Colonic mucosa (tissue), 4 donors: ENCODE data around the gene REEP2. TPM values are rescaled to one million over a fixed set of nuclear protein-coding genes. Genes with fewer than 3 reads are reported as not detected.
A peak's percentile ranks its signal among the peaks of the same experiment; 100 is the strongest.

Source experiments
- DNase-seq: peaks from one replicate; pipeline ENCODE4 v3.0.0-alpha.2; 2020
- H3K27ac ChIP-seq: fragments of 200-600 bp; one replicate; pipeline ENCODE4 v1.8.0; 2021
- H3K27me3 ChIP-seq: fragments of 200-600 bp; one replicate; pipeline ENCODE4 v1.8.0; 2021
- H3K36me3 ChIP-seq: fragments of 200-600 bp; one replicate; pipeline ENCODE4 v1.8.0; 2021
- H3K4me1 ChIP-seq: fragments of 200-600 bp; one replicate; pipeline ENCODE4 v1.8.0; 2021; ENCODE audit warnings: mild to moderate bottlenecking
- H3K4me3 ChIP-seq: fragments of 200-600 bp; one replicate; pipeline ENCODE4 v1.8.0; 2021
- H3K9ac ChIP-seq, 2 donors: one replicate each; pipeline ENCODE4 v1.7.0; 2013; ENCODE audit warnings: control low read depth in 2 of 2, low read depth in 2 of 2, low read length in 2 of 2
- H3K9me3 ChIP-seq: fragments of 200-600 bp; one replicate; pipeline ENCODE4 v1.8.0; 2021
- intact Hi-C: fragments of 100-400 bp; cut with DNase I; formaldehyde crosslinking; loops from one replicate; pipeline ENCODE4 v1.14.1; 2022
- total RNA-seq, 2 donors: library from RNA; stranded (reverse); fragmentation: NEBNext Ultra II Directional in 1 of 2; extraction: Animal tissue kit (Norgen Biotek cat#: 25700) in 1 of 2; gene quantifications; one replicate each; pipeline ENCODE4 v1.2.1, GENCODE V29; 2021
- TF ChIP-seq, protein P1 (sequence below): fragments of 200-600 bp; IDR thresholded peaks from one replicate; pipeline ENCODE4 v1.8.0; 2022; ENCODE audit warnings: antibody characterized with exemption, mild to moderate bottlenecking
- donor health status: healthy.
- donor health status: DM: no; HTN: no; CAD: no.
- donor health status: DM: no; HTN: no; CAD: no.

The REEP2 gene
- total RNA-seq, 2 donors from 2014 or later = 0.42 to 3.2 TPM

DNA sequence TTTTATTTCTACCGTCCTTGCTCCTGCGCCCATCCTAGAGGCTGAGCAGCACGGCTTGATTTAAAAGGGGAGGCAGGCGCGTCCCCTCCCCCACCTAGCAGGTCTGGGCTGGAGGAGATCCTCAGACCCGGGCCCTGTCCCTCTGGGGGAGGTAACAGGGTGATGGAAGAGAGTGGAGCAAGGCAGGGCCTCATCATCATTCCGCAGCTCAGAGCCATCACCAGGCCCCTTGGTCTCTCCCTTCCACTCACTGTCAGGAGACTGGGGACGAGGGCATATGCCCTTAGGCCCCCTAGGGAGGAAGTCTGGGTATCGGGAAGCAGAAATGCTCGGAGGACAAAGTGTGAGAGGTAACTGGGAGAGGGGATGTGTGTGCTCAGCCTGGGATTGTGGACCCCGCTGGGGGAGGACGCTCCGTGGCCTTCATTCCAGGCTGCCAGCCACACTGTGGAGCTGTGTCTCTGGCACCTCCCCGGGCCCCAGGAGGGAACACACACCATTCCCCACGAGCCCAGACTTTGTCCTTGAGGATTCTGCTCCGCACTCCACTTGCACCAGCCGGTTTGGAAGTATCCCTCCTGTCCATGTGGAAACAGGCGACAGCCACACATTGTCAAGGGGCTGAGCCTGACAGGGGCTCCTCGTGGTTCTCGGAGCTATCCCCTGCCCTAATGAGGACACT lies 761 bp downstream of the REEP2 start:
- peak overlapping the region in 1 of 2 donors; percentile 43 for H3K9ac ChIP-seq
- H3K4me3 ChIP-seq = peak overlapping the region; percentile 27
- no peak for DNase-seq
- intact Hi-C loops = no loop called here
- TF ChIP-seq, protein P1, sequence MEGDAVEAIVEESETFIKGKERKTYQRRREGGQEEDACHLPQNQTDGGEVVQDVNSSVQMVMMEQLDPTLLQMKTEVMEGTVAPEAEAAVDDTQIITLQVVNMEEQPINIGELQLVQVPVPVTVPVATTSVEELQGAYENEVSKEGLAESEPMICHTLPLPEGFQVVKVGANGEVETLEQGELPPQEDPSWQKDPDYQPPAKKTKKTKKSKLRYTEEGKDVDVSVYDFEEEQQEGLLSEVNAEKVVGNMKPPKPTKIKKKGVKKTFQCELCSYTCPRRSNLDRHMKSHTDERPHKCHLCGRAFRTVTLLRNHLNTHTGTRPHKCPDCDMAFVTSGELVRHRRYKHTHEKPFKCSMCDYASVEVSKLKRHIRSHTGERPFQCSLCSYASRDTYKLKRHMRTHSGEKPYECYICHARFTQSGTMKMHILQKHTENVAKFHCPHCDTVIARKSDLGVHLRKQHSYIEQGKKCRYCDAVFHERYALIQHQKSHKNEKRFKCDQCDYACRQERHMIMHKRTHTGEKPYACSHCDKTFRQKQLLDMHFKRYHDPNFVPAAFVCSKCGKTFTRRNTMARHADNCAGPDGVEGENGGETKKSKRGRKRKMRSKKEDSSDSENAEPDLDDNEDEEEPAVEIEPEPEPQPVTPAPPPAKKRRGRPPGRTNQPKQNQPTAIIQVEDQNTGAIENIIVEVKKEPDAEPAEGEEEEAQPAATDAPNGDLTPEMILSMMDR = no peak
- H3K9me3 ChIP-seq = no peaks in the 10 kb centered on the region
- no peak overlapping the region for H3K27ac ChIP-seq
- no peaks in the 10 kb centered on the region for H3K27me3 ChIP-seq
- no peaks in the 10 kb centered on the region for H3K4me1 ChIP-seq
- no peaks in the 10 kb centered on the region for H3K36me3 ChIP-seq

DNA sequence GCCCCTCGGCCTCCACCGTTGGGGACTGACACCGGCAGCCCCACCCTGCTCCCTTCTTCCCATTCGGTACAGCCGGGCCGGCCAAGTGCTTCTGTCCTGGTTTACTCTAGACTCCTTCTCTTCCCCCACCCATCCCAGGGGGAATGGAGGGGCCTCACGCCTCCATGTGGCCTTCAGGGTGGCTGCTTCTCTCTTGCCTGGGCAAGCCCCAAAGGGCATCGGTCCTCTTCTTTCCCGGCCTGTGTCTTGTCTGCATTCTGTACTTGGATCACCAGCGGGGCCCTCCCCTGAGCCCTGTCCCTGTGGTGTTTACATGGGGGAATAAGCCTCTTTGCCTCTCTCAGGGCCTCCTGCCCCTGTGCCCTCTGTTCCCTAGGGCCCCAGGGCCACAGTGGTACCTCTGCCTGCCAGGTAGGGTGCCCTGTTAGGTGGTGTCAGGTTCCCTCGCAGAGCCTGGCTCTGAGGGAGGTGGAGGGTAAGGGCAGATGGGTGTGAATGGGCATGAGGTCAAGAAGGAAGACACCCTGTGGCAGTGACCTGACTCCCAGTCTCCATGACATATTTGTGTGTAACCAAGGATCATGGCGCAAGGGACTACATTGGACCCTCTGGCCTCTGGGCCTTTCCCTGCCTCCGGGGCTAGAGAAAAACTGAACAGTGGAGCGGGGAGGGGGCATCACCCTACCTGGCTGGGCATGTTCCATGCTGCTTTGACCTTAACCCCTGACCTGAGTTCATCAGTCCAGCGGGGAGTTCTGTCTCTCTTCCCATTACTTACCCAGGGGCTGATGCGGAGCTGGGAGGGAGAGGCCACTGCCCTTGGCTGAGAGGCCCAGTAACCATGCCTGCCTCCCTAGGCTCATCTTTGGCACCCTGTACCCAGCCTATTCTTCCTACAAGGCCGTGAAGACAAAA lies 1.6 kb downstream of the REEP2 start:
- Histone ChIP-seq H3K27me3 (no peaks in the 10 kb centered on the region), H3K4me3 (no peak overlapping the region), H3K36me3 (no peaks in the 10 kb centered on the region), H3K9ac (no peak overlapping the region), H3K27ac (no peak overlapping the region), H3K4me1 (no peaks in the 10 kb centered on the region), H3K9me3 (no peaks in the 10 kb centered on the region)
- DNase-seq = no peak
- TF ChIP-seq, protein P1 = no peak
- intact Hi-C loops = no loop called here

- no peak overlapping the region for H3K27ac ChIP-seq
- H3K4me1 ChIP-seq = no peaks in the 10 kb centered on the region
- TF ChIP-seq, protein P1 = no peak
- H3K9me3 ChIP-seq = no peaks in the 10 kb centered on the region
- intact Hi-C loops = no loop called here
- H3K36me3 ChIP-seq = no peaks in the 10 kb centered on the region
- no peaks in the 10 kb centered on the region for H3K27me3 ChIP-seq
- DNase-seq = no peak
- no peak overlapping the region for H3K4me3 ChIP-seq
- no peak overlapping the region for H3K9ac ChIP-seq
Measured at GRCh38 chr5:138441221-138441620, 2.4 kb downstream of the REEP2 start.

GRCh38 chr5:138444078-138444773 lies 5.4 kb downstream of the REEP2 start:
- TF ChIP-seq, protein P1 = no peak
- intact Hi-C loops = no loop called here
- no peaks in the 10 kb centered on the region for H3K9me3 ChIP-seq
- DNase-seq = no peak
- H3K9ac ChIP-seq = no peak overlapping the region
- no peaks in the 10 kb centered on the region for H3K4me1 ChIP-seq
- no peaks in the 10 kb centered on the region for H3K27me3 ChIP-seq
- H3K4me3 ChIP-seq = no peak overlapping the region
- H3K36me3 ChIP-seq = no peaks in the 10 kb centered on the region
- H3K27ac ChIP-seq = no peak overlapping the region

- no peak overlapping the region for H3K27ac ChIP-seq
- H3K4me1 ChIP-seq = no peaks in the 10 kb centered on the region
- no peak overlapping the region for H3K9ac ChIP-seq
- no peaks in the 10 kb centered on the region for H3K27me3 ChIP-seq
- H3K4me3 ChIP-seq = no peak overlapping the region
- H3K9me3 ChIP-seq = no peaks in the 10 kb centered on the region
- intact Hi-C loops = no loop called here
- TF ChIP-seq, protein P1 = no peak
- DNase-seq = no peak
- no peaks in the 10 kb centered on the region for H3K36me3 ChIP-seq
Measured at GRCh38 chr5:138444774-138445546, 6.1 kb downstream of the REEP2 start.
